Liver (tissue), 9 donors: Measurements from ENCODE around the gene TUBA4B. TPM values are rescaled to one million over a fixed set of nuclear protein-coding genes. Genes with fewer than 3 reads are reported as not detected.
A peak's percentile ranks its signal among the peaks of the same experiment; 100 is the strongest.

Source experiments
- DNase-seq: peaks from one replicate; pipeline ENCODE4 v3.0.0-alpha.2; 2017; ENCODE audit warnings: low spot score
- H3K27ac ChIP-seq, 2 donors: one replicate each; pipeline ENCODE4 v1.7.0; 2013; ENCODE audit warnings: inconsistent platforms in 2 of 2, low read length in 2 of 2, control low read depth in 1 of 2, low read depth in 1 of 2, mild to moderate bottlenecking in 1 of 2
- H3K27me3 ChIP-seq, 4 donors: one replicate each; pipeline versions ENCODE4 v1.6.1 to v1.7.0; 2013; ENCODE audit warnings: low read length in 3 of 4, inconsistent platforms in 1 of 4, mild to moderate bottlenecking in 1 of 4, moderate library complexity in 1 of 4; ENCODE audit not compliant: control insufficient read depth in 4 of 4, insufficient read depth in 4 of 4
- H3K36me3 ChIP-seq, 4 donors: one replicate each; pipeline versions ENCODE4 v1.6.1 to v1.7.0; 2013; ENCODE audit warnings: low read length in 3 of 4, mild to moderate bottlenecking in 3 of 4, low read depth in 1 of 4, moderate library complexity in 1 of 4; ENCODE audit not compliant: control insufficient read depth in 4 of 4, insufficient read depth in 3 of 4
- H3K4me1 ChIP-seq, 4 donors: one replicate each; pipeline versions ENCODE4 v1.6.1 to v1.7.0; 2013; ENCODE audit warnings: low read length in 3 of 4, mild to moderate bottlenecking in 3 of 4, moderate library complexity in 1 of 4; ENCODE audit not compliant: control insufficient read depth in 4 of 4, insufficient read depth in 4 of 4
- H3K4me3 ChIP-seq, 3 donors: one replicate each; pipeline versions ENCODE4 v1.6.1 to v1.7.0; 2013; ENCODE audit warnings: low read length in 3 of 3, control low read depth in 1 of 3, low read depth in 1 of 3, mild to moderate bottlenecking in 1 of 3
- H3K9ac ChIP-seq, 2 donors: one replicate each; pipeline ENCODE4 v1.7.0; 2013; ENCODE audit warnings: low read length in 2 of 2, mild to moderate bottlenecking in 2 of 2, moderate library complexity in 2 of 2, control low read depth in 1 of 2, low read depth in 1 of 2
- H3K9me3 ChIP-seq, 4 donors: one replicate each; pipeline versions ENCODE4 v1.6.1 to v1.7.0; 2013; ENCODE audit warnings: low read length in 3 of 4; ENCODE audit not compliant: control insufficient read depth in 4 of 4
- EGR1 ChIP-seq, 2 donors: IDR thresholded peaks; 2 replicates each; pipeline ENCODE4 v1.6.1; 2016 to 2018; ENCODE audit warnings: antibody characterized with exemption in 2 of 2, low read depth in 2 of 2
- FOXA1 ChIP-seq: IDR thresholded peaks from 2 replicates; pipeline ENCODE4 v1.6.1; 2016; ENCODE audit warnings: antibody characterized with exemption
- FOXA2 ChIP-seq: IDR thresholded peaks from 2 replicates; pipeline ENCODE4 v1.6.1; 2016; ENCODE audit warnings: antibody characterized with exemption
- GABPA ChIP-seq, 2 donors: IDR thresholded peaks in 1 of 2; conservative IDR thresholded peaks in 1 of 2; 2 replicates each; pipeline ENCODE4 v1.6.1; 2016; ENCODE audit warnings: antibody characterized with exemption in 2 of 2, mild to moderate bottlenecking in 1 of 2, moderate library complexity in 1 of 2
- HNF4A ChIP-seq, 2 donors: conservative IDR thresholded peaks; 2 replicates each; pipeline ENCODE4 v1.6.1; 2016; ENCODE audit warnings: antibody characterized with exemption in 2 of 2, mild to moderate bottlenecking in 2 of 2
- HNF4G ChIP-seq: IDR thresholded peaks from 2 replicates; pipeline ENCODE4 v1.6.1; 2016; ENCODE audit warnings: antibody characterized with exemption
- JUND ChIP-seq, 2 donors: IDR thresholded peaks; 2 replicates each; pipeline ENCODE4 v1.6.1; 2016; ENCODE audit warnings: antibody characterized with exemption in 2 of 2
- NR2F2 ChIP-seq: IDR thresholded peaks from 2 replicates; pipeline ENCODE4 v1.6.1; 2016; ENCODE audit warnings: antibody characterized with exemption
- RAD21 ChIP-seq, 2 donors: IDR thresholded peaks; 2 replicates each; pipeline ENCODE4 v1.6.1; 2016; ENCODE audit warnings: antibody characterized with exemption in 2 of 2, mild to moderate bottlenecking in 2 of 2
- RXRA ChIP-seq, 2 donors: IDR thresholded peaks; 2 replicates each; pipeline ENCODE4 v1.6.1; 2017 to 2018; ENCODE audit warnings: antibody characterized with exemption in 2 of 2, mild to moderate bottlenecking in 1 of 2
- SP1 ChIP-seq: IDR thresholded peaks from 2 replicates; pipeline ENCODE4 v1.6.1; 2018; ENCODE audit warnings: antibody characterized with exemption, mild to moderate bottlenecking
- TAF1 ChIP-seq: conservative IDR thresholded peaks from 2 replicates; pipeline ENCODE4 v1.6.1; 2016; ENCODE audit warnings: antibody characterized with exemption, mild to moderate bottlenecking
- YY1 ChIP-seq: IDR thresholded peaks from 2 replicates; pipeline ENCODE4 v1.6.1; 2016; ENCODE audit warnings: antibody characterized with exemption, mild to moderate bottlenecking
- WGBS: extraction: QIAGEN DNeasy Blood & Tissue Kit; methylation state at CpG from one replicate; pipeline ENCODE4 v1.1.7; 2013; 5-methylcytosine and 5-hydroxymethylcytosine counted together
- polyA plus RNA-seq, 2 donors: library from polyadenylated mRNA; stranded (reverse) in 1 of 2; unstranded in 1 of 2; fragments of 200-250 nt in 1 of 2; fragments of >200 nt in 1 of 2; fragmentation: Nextera tagmentation in 1 of 2; extraction: Ambion mirVana in 1 of 2; gene quantifications; one replicate each; pipeline versions ENCODE4 v1.2.1 to v1.2.3, GENCODE V29; 2013 to 2015
- total RNA-seq, 2 donors: library from RNA; depleted of rRNA; stranded (reverse); fragments of >200 nt; gene quantifications; one replicate each; pipeline ENCODE4 v1.2.3, GENCODE V29; 2014
- TF ChIP-seq, protein P1 (sequence below): IDR thresholded peaks from 2 replicates; pipeline ENCODE4 v1.6.1; 2016; ENCODE audit warnings: antibody characterized with exemption
- TF ChIP-seq, protein P2 (sequence below): IDR thresholded peaks from 2 replicates; pipeline ENCODE4 v1.6.1; 2016; ENCODE audit warnings: antibody characterized with exemption
- TF ChIP-seq, protein P3 (sequence below): IDR thresholded peaks from 2 replicates; pipeline ENCODE4 v1.6.1; 2016; ENCODE audit warnings: antibody characterized with exemption
- TF ChIP-seq, protein P4 (sequence below): fragments of 150-350 bp; IDR thresholded peaks from 2 replicates; pipeline ENCODE4 v1.5.1; 2017; ENCODE audit warnings: improper control_type of control experiment, low read depth, low read length; ENCODE audit not compliant: missing input control
- TF ChIP-seq, protein P5 (sequence below): IDR thresholded peaks from 2 replicates; pipeline ENCODE4 v1.6.1; 2016; ENCODE audit warnings: antibody characterized with exemption, mild to moderate bottlenecking
- donor health status: healthy.
- donor health status: healthy.
- donor health status: healthy.
- donor health status: healthy.
- donor health status: healthy.

The TUBA4B gene
- total and polyA plus RNA-seq, 4 donors: 0.08 to 0.20 (median 0.19) TPM; not detected in 1

DNA sequence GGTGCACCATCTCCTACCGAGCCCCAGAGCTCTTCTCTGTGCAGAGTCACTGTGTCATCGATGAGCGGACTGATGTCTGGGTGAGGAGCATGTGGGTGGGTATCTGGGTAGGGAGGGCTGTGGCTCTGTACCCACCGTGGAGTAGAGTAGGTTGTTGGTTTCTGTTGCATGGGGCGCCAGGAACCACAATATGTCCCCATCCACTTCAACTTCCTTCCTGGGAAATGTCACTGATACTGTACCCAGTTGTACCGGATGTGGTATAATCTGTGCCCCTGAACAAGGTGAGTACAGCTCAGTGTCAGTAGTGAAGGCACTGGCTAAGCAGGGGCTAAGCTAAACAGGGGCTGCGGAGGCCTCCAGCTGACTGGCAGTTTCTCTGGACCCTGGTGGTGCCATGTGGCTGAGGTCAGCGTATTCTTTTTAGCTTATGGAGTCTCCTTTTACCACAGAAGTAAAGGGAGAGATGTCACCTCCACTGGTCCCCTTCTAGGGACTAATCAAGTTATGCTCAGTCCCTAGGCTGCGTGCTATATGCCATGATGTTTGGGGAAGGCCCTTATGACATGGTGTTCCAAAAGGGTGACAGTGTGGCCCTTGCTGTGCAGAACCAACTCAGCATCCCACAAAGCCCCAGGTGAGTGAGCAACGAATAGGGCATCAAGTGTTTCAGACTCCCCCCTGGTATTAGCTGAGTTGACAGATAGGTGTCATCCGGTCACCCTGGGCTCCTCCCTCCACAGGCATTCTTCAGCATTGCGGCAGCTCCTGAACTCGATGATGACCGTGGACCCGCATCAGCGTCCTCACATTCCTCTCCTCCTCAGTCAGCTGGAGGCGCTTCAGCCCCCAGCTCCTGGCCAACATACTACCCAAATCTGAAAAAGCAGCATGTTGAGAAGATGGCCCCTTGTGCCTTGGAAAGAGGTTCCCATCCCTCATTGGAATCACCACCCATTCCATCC, 5.1 kb upstream of the TUBA4B start:
- Histone ChIP-seq H3K27ac (peak overlapping the region; percentile 55 to 73), H3K9me3 (no peaks in the 10 kb centered on the region), H3K4me1 (peaks cover 19 to 72% (median 58%) of the 10 kb centered on the region in 4 donors), H3K36me3 (peaks cover 0 to 3% (median 0%) of the 10 kb centered on the region in 4 donors), H3K4me3 (no peak overlapping the region), H3K27me3 (no peaks in the 10 kb centered on the region), H3K9ac (no peak overlapping the region)
- DNase-seq: no peak
- WGBS: 86% methylated on average over 17 of the region's 17 CpGs
- TF ChIP-seq, protein P1, sequence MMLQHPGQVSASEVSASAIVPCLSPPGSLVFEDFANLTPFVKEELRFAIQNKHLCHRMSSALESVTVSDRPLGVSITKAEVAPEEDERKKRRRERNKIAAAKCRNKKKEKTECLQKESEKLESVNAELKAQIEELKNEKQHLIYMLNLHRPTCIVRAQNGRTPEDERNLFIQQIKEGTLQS: no peak
- TF ChIP-seq HNF4G (no peak), NR2F2 (no peak), SP1 (peak; percentile 31), YY1 (no peak), GABPA (IDR thresholded peaks at IDR 0.05 in 1 of 2, conservative IDR thresholded peaks at IDR 0.05 in 1 of 2) (no peak)
- TF ChIP-seq, protein P2, sequence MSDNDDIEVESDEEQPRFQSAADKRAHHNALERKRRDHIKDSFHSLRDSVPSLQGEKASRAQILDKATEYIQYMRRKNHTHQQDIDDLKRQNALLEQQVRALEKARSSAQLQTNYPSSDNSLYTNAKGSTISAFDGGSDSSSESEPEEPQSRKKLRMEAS: no peak

DNA sequence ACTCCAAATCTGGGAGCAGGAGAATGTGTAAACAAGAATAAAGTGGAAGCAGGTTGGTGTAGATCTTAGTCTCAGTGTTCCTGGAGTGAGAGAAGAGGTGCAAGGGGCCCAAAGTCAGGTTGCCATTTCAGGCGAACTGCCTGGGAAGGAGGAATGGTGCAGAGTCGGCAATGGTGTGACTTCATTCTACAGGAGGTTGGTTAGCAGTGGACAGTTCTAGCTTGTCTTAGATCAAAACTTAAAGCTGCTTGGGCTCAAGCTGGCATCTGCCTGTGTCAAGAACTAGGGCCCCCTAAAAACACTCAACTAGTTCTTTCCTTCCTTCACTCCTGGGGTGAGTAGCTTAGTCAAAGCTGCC, 4.2 kb upstream of the TUBA4B start:
- Histone ChIP-seq H3K4me1 (peaks cover 20 to 73% (median 58%) of the 10 kb centered on the region in 4 donors), H3K4me3 (no peak overlapping the region), H3K27me3 (no peaks in the 10 kb centered on the region), H3K9ac (no peak overlapping the region), H3K9me3 (no peaks in the 10 kb centered on the region), H3K27ac (peak overlapping the region; percentile 73 to 96), H3K36me3 (peaks cover 0 to 3% (median 0%) of the 10 kb centered on the region in 4 donors)
- WGBS: 61% methylated on average over 2 of the region's 2 CpGs
- TF ChIP-seq HNF4G: no peak
- TF ChIP-seq GABPA (IDR thresholded peaks at IDR 0.05 in 1 of 2, conservative IDR thresholded peaks at IDR 0.05 in 1 of 2): no peak
- TF ChIP-seq HNF4A (conservative IDR thresholded peaks at IDR 0.05): no peak
- no peak for TF ChIP-seq FOXA2
- TF ChIP-seq, protein P2: no peak
- TF ChIP-seq EGR1 (IDR thresholded peaks at IDR 0.05; ENCODE audit: low read depth in 2 of 2): no peak
- TF ChIP-seq TAF1: no peak
- no peak for TF ChIP-seq NR2F2
- TF ChIP-seq, protein P1: no peak
- no peak for TF ChIP-seq RAD21 (IDR thresholded peaks at IDR 0.05)
- TF ChIP-seq YY1: no peak
- TF ChIP-seq, protein P3, sequence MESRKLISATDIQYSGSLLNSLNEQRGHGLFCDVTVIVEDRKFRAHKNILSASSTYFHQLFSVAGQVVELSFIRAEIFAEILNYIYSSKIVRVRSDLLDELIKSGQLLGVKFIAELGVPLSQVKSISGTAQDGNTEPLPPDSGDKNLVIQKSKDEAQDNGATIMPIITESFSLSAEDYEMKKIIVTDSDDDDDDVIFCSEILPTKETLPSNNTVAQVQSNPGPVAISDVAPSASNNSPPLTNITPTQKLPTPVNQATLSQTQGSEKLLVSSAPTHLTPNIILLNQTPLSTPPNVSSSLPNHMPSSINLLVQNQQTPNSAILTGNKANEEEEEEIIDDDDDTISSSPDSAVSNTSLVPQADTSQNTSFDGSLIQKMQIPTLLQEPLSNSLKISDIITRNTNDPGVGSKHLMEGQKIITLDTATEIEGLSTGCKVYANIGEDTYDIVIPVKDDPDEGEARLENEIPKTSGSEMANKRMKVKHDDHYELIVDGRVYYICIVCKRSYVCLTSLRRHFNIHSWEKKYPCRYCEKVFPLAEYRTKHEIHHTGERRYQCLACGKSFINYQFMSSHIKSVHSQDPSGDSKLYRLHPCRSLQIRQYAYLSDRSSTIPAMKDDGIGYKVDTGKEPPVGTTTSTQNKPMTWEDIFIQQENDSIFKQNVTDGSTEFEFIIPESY: no peak
- TF ChIP-seq SP1: no peak
- TF ChIP-seq, protein P4, sequence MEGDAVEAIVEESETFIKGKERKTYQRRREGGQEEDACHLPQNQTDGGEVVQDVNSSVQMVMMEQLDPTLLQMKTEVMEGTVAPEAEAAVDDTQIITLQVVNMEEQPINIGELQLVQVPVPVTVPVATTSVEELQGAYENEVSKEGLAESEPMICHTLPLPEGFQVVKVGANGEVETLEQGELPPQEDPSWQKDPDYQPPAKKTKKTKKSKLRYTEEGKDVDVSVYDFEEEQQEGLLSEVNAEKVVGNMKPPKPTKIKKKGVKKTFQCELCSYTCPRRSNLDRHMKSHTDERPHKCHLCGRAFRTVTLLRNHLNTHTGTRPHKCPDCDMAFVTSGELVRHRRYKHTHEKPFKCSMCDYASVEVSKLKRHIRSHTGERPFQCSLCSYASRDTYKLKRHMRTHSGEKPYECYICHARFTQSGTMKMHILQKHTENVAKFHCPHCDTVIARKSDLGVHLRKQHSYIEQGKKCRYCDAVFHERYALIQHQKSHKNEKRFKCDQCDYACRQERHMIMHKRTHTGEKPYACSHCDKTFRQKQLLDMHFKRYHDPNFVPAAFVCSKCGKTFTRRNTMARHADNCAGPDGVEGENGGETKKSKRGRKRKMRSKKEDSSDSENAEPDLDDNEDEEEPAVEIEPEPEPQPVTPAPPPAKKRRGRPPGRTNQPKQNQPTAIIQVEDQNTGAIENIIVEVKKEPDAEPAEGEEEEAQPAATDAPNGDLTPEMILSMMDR: no peak
- no peak for TF ChIP-seq JUND (IDR thresholded peaks at IDR 0.05)
- TF ChIP-seq RXRA (IDR thresholded peaks at IDR 0.05): no peak
- TF ChIP-seq, protein P5, sequence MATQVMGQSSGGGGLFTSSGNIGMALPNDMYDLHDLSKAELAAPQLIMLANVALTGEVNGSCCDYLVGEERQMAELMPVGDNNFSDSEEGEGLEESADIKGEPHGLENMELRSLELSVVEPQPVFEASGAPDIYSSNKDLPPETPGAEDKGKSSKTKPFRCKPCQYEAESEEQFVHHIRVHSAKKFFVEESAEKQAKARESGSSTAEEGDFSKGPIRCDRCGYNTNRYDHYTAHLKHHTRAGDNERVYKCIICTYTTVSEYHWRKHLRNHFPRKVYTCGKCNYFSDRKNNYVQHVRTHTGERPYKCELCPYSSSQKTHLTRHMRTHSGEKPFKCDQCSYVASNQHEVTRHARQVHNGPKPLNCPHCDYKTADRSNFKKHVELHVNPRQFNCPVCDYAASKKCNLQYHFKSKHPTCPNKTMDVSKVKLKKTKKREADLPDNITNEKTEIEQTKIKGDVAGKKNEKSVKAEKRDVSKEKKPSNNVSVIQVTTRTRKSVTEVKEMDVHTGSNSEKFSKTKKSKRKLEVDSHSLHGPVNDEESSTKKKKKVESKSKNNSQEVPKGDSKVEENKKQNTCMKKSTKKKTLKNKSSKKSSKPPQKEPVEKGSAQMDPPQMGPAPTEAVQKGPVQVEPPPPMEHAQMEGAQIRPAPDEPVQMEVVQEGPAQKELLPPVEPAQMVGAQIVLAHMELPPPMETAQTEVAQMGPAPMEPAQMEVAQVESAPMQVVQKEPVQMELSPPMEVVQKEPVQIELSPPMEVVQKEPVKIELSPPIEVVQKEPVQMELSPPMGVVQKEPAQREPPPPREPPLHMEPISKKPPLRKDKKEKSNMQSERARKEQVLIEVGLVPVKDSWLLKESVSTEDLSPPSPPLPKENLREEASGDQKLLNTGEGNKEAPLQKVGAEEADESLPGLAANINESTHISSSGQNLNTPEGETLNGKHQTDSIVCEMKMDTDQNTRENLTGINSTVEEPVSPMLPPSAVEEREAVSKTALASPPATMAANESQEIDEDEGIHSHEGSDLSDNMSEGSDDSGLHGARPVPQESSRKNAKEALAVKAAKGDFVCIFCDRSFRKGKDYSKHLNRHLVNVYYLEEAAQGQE: no peak
- no peak for TF ChIP-seq FOXA1
- DNase-seq: no peak
